ENCODE results near the gene NR0B2. TPM values are rescaled to one million over a fixed set of nuclear protein-coding genes. Genes with fewer than 3 reads are reported as not detected.

Gene NR0B2
- total and polyA plus RNA-seq, 2 experiments from 2014 or later: not detected

DNA sequence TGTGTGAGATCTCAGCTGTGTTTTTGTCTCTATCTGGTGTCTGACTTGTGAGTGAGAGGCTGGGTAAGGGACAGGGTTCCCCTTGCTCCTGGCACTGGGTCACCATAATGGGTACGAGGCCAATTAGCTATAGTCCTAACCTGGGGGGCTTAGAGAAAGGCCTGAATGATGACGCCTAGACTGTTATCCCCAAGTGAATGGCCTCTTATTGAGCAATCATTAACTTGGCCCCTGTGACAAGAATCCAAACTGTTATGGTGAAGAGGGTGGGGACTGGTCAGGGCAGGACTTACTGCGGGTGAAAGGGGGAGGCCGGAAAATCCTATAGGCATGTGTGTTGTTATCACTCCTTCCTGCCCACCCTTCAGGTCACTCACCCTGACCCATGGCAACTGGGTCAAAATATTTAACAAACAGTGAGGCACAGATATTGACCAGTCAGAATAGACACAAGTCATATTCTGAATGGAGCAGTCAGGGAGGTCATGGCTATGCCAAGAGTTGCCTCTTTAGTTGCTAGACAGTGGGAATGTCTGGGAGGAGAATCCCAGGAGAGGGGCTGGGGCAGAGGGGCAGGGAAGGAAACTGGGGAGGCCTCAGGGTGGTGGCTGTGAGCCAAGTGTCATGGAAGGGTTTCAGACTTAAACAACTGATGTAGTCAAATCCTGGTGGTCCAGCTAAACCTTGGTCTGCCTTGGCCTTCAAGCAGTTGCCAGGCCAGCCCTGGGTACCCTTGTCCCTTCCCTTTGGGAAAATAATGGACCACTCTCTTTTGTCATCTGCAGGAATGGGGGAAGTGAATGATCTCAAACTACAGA lies 3.2 kb downstream of the NR0B2 start:
- peaks cover 4% of the 10 kb centered on the region for H3K4me1 ChIP-seq (ENCODE audit: insufficient read depth)
- TF ChIP-seq EZH2 (IDR thresholded peaks at IDR 0.05; ENCODE audit: insufficient read depth, poor library complexity, severe bottlenecking): no peak
- TF ChIP-seq EZH2phosphoT487 (IDR thresholded peaks at IDR 0.05; ENCODE audit: insufficient read depth, low read depth): no peak
- H3F3A ChIP-seq (ENCODE audit: insufficient read depth): peaks cover 14% of the 10 kb centered on the region; the same call in 1 of the 2 replicates
- no peak overlapping the region for H3K4me3 ChIP-seq
- 68 to 73% methylated on average over 4 of the region's 4 CpGs for WGBS, 2 experiments (ENCODE audit: low coverage in 1 of 2, low lambda C conversion rate in 2 of 2, missing lambda C conversion rate in 2 of 2)
- H3K9ac ChIP-seq: no peak overlapping the region
- H4K20me1 ChIP-seq (ENCODE audit: insufficient read depth): no peaks in the 10 kb centered on the region
- H2AFZ ChIP-seq: no peak overlapping the region
- no peaks in the 10 kb centered on the region for H3K27me3 ChIP-seq (replicated peaks; ENCODE audit: insufficient read depth)
- DNase-seq: no peak
- H3K4me2 ChIP-seq (ENCODE audit: unreplicated experiment): no peak overlapping the region
- no peaks in the 10 kb centered on the region for H3K9me2 ChIP-seq (ENCODE audit: insufficient read depth)
- H3K79me2 ChIP-seq (ENCODE audit: insufficient read depth): no peaks in the 10 kb centered on the region
- H3K36me3 ChIP-seq (ENCODE audit: low read depth): no peaks in the 10 kb centered on the region
- in situ Hi-C loops (cut with MboI): no loop called here
- H3K27ac ChIP-seq: no peak overlapping the region
- H3K9me3 ChIP-seq (ENCODE audit: low read depth): no peaks in the 10 kb centered on the region

DNA sequence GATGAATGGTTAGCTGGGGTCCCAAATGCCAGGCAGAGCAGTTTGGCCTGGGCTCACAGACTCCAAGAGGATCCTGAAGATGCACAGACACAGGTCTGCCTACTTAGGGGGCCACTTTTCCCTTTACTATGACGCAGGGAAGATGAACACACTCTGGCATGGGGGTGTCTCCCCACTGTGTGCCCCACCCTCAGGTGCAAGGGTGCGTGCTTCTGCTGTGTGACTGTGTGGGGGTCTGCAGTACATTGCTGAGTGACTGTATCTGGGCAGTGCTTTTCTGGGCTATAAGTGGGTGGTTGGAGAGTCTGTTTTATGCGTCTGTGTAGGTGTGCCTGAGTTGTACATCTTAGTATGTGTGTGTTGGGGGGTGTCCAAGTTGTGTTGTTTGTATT lies 3.8 kb downstream of the NR0B2 start:
- in situ Hi-C loops (cut with MboI): no loop called here
- 65 to 69% methylated on average over 3 of the region's 3 CpGs for WGBS, 2 experiments (ENCODE audit: low coverage in 1 of 2, low lambda C conversion rate in 2 of 2, missing lambda C conversion rate in 2 of 2)

DNA sequence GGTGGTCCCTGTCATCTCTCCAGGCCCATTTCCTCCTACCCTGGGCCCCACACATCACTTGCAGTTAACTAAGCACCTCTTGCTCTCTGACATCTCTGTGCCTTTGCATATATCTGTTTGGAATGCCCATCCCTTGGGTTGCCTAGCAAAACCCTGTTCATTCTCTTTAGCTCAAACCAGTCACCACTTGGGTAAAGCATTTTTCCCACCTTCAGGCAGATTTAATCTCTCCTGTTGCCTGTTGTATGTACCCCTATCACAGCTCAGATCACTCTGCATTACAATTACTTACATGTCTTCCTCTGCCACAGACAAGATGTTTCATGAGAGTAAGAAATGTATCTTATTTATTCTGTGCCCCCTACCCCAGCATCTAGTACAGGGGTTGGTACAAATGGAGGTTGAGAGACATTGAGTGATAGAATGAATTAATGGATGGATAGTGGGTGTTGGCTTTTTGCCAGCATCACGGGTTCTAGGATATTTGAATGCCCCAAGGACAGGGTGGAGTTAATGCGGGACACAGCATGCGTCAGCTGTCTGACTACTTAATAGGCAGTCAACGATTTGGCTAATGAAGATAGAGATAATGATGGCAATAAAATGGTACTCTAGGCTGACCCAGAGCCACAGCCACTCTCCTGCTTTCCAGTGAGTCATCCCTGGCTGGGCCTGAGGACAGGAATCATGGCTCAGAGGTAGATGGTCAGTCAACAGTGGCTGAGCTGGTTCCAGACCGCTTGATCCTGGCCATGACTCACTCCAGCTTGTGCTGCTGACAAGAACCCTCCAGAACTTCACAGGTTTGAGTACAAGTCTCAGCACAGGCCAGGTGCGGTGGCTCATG lies 6.5 kb downstream of the NR0B2 start:
- WGBS, 2 experiments (ENCODE audit: low coverage in 1 of 2, low lambda C conversion rate in 2 of 2, missing lambda C conversion rate in 2 of 2): 34 to 41% methylated on average over 6 of the region's 6 CpGs
- H4K20me1 ChIP-seq (ENCODE audit: insufficient read depth): no peaks in the 10 kb centered on the region
- H3K27ac ChIP-seq: peak overlapping the region; percentile 24; the same call in 1 of the 2 replicates
- no peak for TF ChIP-seq EZH2 (IDR thresholded peaks at IDR 0.05; ENCODE audit: insufficient read depth, poor library complexity, severe bottlenecking)
- no peak for TF ChIP-seq EZH2phosphoT487 (IDR thresholded peaks at IDR 0.05; ENCODE audit: insufficient read depth, low read depth)
- H3K79me2 ChIP-seq (ENCODE audit: insufficient read depth): no peaks in the 10 kb centered on the region
- H3K4me3 ChIP-seq: no peak overlapping the region
- no peaks in the 10 kb centered on the region for H3K36me3 ChIP-seq (ENCODE audit: low read depth)
- peak overlapping the region; percentile 6 for H3K4me2 ChIP-seq (ENCODE audit: unreplicated experiment)
- H3K9me3 ChIP-seq (ENCODE audit: low read depth): no peaks in the 10 kb centered on the region
- peaks cover 4% of the 10 kb centered on the region for H3K4me1 ChIP-seq (ENCODE audit: insufficient read depth)
- DNase-seq: peak; percentile 95
- no peak overlapping the region for H3K9ac ChIP-seq
- no peaks in the 10 kb centered on the region for H3K27me3 ChIP-seq (replicated peaks; ENCODE audit: insufficient read depth)
- no peaks in the 10 kb centered on the region for H3K9me2 ChIP-seq (ENCODE audit: insufficient read depth)
- no peak overlapping the region for H2AFZ ChIP-seq
- in situ Hi-C loops (cut with MboI): no loop called here
- peaks cover 14% of the 10 kb centered on the region; the same call in 1 of the 2 replicates for H3F3A ChIP-seq (ENCODE audit: insufficient read depth)

More for the DNA sequence above, 3.8 kb downstream of the NR0B2 start:
- no peak for TF ChIP-seq EZH2phosphoT487 (IDR thresholded peaks at IDR 0.05; ENCODE audit: insufficient read depth, low read depth)
- Histone ChIP-seq H3K9me2 (ENCODE audit: insufficient read depth) (no peaks in the 10 kb centered on the region), H3K4me2 (ENCODE audit: unreplicated experiment) (no peak overlapping the region), H2AFZ (no peak overlapping the region), H3K36me3 (ENCODE audit: low read depth) (no peaks in the 10 kb centered on the region), H3K4me3 (no peak overlapping the region), H3K4me1 (ENCODE audit: insufficient read depth) (peaks cover 4% of the 10 kb centered on the region), H3K9ac (no peak overlapping the region), H3K9me3 (ENCODE audit: low read depth) (no peaks in the 10 kb centered on the region), H3K79me2 (ENCODE audit: insufficient read depth) (no peaks in the 10 kb centered on the region), H3K27me3 (replicated peaks; ENCODE audit: insufficient read depth) (no peaks in the 10 kb centered on the region), H3F3A (ENCODE audit: insufficient read depth) (peaks cover 14% of the 10 kb centered on the region; the same call in 1 of the 2 replicates), H4K20me1 (ENCODE audit: insufficient read depth) (no peaks in the 10 kb centered on the region), H3K27ac (no peak overlapping the region)
- DNase-seq: no peak

DNA sequence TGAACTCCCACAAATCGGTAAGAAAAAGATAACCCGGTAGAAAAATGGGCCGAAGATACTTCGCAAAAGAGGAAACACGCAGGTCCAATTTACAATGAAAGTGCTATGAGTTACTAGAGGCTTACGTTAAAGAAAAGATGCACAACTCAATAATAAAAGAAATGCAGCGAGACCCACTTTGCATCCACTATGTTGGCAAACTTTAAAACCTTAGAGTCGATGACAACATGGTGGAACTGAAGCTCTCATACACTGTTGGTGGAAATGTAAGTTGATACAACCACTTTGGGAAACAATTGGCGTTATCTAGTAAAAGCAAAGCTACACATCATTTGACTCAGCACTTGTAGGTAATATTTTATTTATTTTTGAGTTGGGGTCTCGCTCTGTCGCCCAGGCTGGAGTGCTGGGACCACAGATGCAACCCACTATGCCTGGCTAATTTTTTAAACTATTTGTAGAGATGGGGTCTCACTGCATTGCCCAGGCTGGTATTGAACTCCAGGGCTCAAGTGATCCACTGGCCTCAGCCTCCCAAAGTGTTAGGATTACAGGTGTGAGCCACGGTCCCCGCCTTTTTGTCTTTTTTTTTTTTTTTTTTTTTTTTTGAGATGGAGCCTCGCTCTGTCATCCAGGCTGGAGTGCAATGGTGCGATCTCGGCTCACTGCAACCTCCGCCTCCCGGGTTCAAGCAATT lies 12.8 kb downstream of the NR0B2 start:
- peak overlapping the region; percentile 94 for H3K4me3 ChIP-seq
- peak overlapping the region; percentile 99 for H2AFZ ChIP-seq
- H3K9me3 ChIP-seq (ENCODE audit: low read depth): no peaks in the 10 kb centered on the region
- in situ Hi-C loops (cut with MboI): no loop called here
- TF ChIP-seq EZH2 (IDR thresholded peaks at IDR 0.05; ENCODE audit: insufficient read depth, poor library complexity, severe bottlenecking) (no peak), EZH2phosphoT487 (IDR thresholded peaks at IDR 0.05; ENCODE audit: insufficient read depth, low read depth) (no peak)
- 58 to 70% methylated on average over 13 to 18 of the region's 18 CpGs for WGBS, 2 experiments (ENCODE audit: low coverage in 1 of 2, low lambda C conversion rate in 2 of 2, missing lambda C conversion rate in 2 of 2)
- H3F3A ChIP-seq (ENCODE audit: insufficient read depth): 0 out of 2 replicates have a peak, but pooled peaks cover 4% of the 10 kb centered on the region
- peak overlapping the region; percentile 97 for H3K9ac ChIP-seq
- H4K20me1 ChIP-seq (ENCODE audit: insufficient read depth): no peaks in the 10 kb centered on the region
- peak overlapping the region; percentile 78 for H3K27ac ChIP-seq
- H3K27me3 ChIP-seq (replicated peaks; ENCODE audit: insufficient read depth): no peaks in the 10 kb centered on the region
- H3K36me3 ChIP-seq (ENCODE audit: low read depth): peaks cover under 1% of the 10 kb centered on the region; the same call in 1 of the 2 replicates
- peak overlapping the region; percentile 85 for H3K4me2 ChIP-seq (ENCODE audit: unreplicated experiment)
- DNase-seq: no peak
- peaks cover 14% of the 10 kb centered on the region for H3K4me1 ChIP-seq (ENCODE audit: insufficient read depth)
- H3K79me2 ChIP-seq (ENCODE audit: insufficient read depth): peaks cover 48% of the 10 kb centered on the region
- no peaks in the 10 kb centered on the region for H3K9me2 ChIP-seq (ENCODE audit: insufficient read depth)
